Measurements from ENCODE around the gene TM6SF1.
"Not testable (repeated sequence)": the region's sequence is repeated elsewhere in the genome, so short reads cannot be mapped to it uniquely, and the experiment has no call there.

GRCh38 chr15:83069211-83069642, 38.2 kb upstream of the TM6SF1 start:
- TF ChIP-seq, protein P1, sequence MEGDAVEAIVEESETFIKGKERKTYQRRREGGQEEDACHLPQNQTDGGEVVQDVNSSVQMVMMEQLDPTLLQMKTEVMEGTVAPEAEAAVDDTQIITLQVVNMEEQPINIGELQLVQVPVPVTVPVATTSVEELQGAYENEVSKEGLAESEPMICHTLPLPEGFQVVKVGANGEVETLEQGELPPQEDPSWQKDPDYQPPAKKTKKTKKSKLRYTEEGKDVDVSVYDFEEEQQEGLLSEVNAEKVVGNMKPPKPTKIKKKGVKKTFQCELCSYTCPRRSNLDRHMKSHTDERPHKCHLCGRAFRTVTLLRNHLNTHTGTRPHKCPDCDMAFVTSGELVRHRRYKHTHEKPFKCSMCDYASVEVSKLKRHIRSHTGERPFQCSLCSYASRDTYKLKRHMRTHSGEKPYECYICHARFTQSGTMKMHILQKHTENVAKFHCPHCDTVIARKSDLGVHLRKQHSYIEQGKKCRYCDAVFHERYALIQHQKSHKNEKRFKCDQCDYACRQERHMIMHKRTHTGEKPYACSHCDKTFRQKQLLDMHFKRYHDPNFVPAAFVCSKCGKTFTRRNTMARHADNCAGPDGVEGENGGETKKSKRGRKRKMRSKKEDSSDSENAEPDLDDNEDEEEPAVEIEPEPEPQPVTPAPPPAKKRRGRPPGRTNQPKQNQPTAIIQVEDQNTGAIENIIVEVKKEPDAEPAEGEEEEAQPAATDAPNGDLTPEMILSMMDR (IDR thresholded peaks at IDR 0.05), result not testable (repeated sequence)
- not testable (repeated sequence) for TF ChIP-seq POLR2A (IDR thresholded peaks at IDR 0.05)

Measured in esophagus squamous epithelium (tissue), 4 donors.